SIG-M5 treated with dmso at 0.1 percent for 504 hours (cell line): ENCODE measurements around the gene MYBPC2.
"Not testable (repeated sequence)": the region's sequence is repeated elsewhere in the genome, so short reads cannot be mapped to it uniquely, and the experiment has no call there.

Experiments used
- DNase-seq: peaks from one replicate; lab custom pipeline; 2025; ENCODE audit not compliant: unreplicated experiment; lab: John Stamatoyannopoulos, UW

The MYBPC2 gene

GRCh38 chr19:50427318-50427925 lies 5.3 kb upstream of the MYBPC2 start:
- no peak for DNase-seq

- DNase-seq, result peak; percentile 85
Observed at GRCh38 chr19:50427997-50428425, 4.7 kb upstream of the MYBPC2 start.

GRCh38 chr19:50428772-50429463 lies 3.8 kb upstream of the MYBPC2 start:
- no peak for DNase-seq

GRCh38 chr19:50430888-50431342 lies 1.8 kb upstream of the MYBPC2 start:
- DNase-seq, result no peak

DNA sequence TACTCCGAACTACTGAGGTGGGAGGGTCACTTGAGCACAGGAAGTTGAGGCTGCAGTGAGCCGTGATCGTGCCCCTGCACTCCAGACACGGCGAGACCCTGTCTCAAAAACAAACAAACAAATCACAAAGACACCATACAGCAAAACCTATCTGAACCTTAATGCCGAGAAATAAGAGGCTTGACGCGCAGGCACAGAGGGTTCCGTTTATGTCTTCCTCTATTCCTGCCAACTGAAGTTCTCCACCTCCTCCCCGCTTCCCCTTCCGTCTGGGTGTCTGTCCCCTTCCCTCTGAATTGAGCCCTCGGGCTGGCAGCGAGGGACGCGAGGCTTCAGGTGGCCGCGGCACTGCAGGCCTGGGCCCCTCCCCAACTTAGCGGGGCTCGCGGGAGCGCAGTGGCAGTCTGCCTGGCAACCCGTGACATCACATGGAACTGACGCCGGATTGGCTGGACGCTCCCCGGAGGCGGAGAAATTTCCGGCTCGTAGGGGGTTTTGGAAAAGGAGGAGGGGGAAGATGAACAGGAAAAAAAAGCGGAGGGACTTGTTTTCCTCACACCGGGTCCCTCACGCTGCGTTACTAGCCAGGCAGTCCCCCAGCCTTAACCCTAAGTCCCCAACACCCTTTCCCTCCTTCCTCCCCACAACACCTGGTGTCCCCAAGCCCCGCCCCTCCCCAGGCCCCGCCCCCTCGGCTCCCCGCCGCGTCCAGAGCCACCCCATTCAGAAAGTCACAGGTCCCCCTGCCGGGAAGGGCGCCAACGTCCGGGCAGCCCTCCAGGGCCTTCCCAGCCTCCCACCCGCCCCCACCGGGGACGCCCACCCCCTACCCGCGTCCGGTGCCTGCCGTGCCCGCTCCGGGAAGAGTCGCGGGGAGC lies 1.1 kb upstream of the MYBPC2 start:
- peak; percentile 58 for DNase-seq

DNA sequence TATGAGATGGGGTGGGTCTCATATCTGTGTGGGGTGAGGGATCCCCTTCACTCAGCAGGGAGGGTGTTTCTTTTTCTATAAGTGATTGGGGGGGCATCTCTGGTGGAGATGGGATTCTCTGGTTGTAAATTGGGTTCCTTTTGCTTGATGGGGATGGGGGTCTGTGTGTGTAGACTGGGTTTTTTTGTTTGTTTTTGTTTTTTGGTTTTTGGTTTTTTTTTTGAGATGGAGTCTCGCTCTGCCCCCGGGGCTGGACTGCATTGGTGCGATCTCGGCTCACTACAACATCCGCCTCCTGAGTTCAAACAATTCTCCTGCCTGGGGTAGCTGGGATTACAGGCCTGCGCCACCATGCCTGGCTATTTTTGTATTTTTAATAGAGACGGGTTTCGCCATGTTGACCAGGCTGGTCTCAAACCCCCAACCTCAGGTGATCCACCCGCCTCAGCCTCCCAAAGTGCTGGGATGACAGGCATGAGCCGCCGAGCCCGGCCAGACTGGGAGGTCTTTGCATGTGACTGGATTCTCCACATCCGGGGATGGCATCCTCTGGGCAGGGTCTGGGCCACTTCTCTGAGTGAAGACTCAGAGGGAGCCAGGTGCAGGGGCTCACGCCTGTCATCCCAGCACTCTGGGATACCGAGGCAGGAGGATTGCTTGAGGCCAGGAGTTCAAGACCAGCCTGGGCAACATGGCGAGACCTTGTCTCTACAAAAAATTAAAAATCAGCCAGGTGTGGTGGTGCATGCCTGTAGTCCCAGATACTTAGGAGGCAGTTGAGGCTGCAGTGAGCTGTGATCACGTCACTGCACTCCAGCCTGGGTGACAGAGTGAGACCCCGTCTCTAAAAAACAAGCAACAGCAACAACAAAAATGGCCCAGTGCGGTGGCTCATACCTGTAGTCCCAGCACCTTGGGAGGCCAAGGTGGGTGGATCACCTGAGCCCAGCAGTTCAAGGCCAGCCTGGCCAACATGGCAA lies 799 bp downstream of the MYBPC2 start:
- no peak for DNase-seq

DNA sequence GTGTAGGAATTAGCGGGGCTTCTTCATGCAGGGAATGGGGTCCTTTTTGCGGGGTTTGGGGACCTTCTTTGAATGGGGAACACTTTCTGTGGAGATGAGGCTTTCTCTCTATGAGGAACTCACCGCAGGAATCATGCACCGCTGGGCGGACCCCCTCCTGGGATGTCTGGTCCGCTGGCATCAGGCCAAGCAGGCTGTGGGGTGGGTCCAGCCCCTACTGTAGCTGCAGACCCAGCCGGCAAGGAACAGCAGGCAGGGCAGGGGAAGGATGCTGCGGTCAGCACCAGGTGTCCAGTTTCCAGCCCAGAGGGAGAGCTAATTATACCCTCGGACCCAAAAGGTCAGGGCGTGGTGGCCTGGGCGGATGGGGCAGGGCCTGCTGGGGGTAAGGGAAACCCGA lies 1.8 kb downstream of the MYBPC2 start:
- no peak for DNase-seq

DNA sequence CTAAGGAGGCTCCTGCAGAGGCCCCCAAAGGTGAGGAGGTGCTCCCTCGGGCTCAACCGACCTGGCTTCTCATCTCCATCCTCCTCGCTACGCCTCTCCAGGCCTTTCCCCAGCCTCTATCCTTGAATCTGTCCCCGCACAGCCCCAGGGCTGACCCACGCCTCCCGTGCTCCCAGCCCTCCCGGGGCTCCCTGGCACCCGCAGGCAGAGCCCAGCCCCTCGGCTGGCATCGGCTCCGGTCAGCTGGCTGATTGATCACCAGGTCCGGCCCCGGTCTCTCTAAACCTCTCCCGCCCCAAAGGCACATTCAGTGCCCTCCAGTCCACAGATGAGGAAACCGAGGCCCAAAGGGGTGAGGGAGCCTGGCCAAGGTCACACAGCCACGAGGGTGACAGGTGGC lies 2.5 kb downstream of the MYBPC2 start:
- DNase-seq, result no peak

DNA sequence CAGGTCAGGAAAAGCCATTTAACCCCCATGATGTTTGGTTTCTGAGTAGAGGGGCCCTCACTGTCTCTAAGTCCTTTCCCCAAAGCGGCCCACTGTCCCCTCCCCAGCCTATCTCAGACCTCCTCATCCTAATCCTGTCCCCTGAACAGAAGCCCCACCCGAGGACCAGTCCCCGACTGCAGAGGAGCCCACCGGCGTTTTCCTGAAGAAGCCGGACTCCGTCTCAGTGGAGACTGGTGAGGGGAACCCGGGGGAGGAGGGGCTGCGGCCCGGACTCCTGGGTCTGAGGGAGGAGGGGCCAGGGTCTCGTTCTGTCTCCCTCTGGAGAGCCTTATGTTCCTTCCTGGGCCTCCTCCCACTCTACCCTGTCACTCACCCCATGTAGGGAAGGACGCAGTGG lies 2.9 kb downstream of the MYBPC2 start:
- no peak for DNase-seq

GRCh38 chr19:50437862-50438449 lies 5.3 kb downstream of the MYBPC2 start:
- no peak for DNase-seq

DNA sequence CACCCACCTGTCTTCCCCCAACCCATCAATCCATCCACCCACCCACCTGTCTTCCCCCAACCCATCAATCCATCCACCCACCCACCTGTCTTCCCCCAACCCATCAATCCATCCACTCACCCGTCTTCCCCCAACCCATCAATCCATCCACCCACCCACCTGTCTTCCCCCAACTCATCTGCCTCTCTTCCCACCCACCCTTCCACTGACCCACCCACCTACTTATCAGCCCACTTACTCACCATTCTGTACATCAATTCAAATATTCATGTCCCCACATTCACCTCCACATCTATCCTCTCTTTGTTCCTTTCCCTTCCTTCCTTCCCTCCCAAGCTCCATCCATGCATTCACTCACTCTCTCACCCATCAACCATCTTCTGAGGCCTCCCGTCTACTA lies 6.4 kb downstream of the MYBPC2 start:
- not testable (repeated sequence) for DNase-seq

DNA sequence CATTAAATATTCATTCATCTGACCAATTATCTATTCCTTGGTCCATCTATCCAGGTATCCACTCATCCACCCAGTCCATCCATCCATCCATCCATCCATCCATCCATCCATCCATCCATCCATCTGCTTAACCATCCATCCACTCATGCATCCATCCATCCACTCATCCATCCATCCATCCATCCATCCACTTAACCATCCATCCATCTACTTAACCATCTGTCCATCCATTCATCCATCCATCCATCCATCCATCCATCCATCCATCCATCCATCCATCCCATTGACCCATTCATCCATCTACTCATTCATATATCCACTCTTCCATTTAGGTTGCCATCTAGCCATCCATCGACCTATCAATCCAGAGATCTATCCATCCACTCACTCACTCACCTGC lies 11.4 kb downstream of the MYBPC2 start:
- no peak for DNase-seq

DNA sequence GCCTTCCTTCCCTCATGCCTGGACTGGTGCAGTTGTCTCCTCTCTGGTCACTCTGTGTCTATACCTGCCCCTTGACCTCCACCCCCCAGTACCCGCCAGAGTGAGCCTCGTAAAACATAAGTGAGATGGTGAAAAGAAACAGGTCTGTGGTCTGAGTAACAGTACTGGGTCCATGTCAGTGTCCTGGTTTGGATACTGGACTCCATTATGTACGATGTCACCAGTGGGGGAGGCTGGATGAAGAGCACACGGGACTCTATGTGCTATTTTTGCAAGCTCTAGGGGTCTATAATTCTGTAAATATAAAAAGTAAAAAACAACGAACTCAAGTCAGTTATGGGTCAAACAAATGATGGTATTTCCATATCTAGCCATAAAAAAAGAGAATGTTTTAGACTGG lies 14.4 kb downstream of the MYBPC2 start:
- DNase-seq, result no peak

GRCh38 chr19:50447750-50448149 lies 15.1 kb downstream of the MYBPC2 start:
- DNase-seq, result no peak

GRCh38 chr19:50449236-50449899 lies 16.7 kb downstream of the MYBPC2 start:
- no peak for DNase-seq

DNA sequence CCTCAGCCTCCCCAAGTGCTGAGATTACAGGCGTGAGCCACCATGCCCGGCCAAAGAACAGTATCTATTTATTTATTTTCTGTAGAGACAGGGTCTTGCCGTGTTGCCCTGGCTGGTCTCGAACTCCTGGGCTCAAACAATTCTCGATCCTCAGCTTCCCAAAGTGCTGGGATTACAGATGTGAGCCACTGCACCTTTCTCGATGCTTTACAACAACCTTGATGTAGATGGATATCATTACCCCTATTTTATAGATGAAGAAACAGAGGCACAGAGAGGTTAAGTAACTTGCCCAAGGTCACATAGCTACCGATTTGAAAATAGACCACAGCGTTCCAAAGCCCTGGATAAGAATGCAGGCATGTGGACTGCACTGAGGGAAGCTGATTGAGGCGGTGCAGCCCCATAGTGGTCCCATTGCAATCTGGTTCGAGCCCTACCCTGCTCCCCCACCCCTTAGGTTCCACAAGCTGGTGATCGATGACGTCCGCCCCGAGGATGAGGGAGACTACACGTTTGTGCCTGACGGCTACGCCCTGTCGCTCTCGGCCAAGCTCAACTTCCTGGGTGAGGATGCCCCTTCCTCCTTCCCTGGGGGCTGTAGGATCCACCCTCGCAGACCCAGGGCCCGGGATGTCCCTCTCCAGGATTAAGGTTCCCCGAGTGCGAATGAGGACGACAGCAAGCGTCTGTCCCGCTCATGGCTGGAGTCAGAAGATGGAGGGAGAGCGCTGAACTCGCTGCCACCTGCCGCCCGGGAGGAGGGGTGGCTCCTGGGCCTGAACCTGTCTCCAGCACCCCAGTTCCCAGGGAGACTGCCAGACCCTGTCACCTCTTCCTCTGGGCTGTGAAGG lies 17.9 kb downstream of the MYBPC2 start:
- DNase-seq, result no peak

- no peak for DNase-seq
Observed at GRCh38 chr19:50451223-50451534, 18.5 kb downstream of the MYBPC2 start.

DNA sequence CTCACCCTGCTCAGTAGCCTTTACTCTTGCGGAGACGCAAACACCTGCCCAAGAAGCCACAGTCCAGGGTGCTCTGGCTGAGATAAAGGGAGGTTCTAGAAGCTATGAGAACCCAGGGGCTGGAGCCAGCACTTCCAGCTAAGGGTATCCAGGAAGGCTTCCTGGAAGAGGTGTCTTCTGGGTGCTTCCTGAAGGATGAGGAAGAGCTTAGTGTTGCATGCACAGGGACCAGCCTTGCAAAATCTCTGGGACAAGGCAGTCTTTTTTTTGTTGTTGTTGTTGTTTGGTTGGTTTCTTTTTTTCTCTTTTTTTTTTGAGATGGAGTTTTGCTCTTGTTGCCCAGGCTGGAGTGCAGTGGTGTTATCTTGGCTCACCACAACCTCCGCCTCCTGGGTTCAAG lies 20.6 kb downstream of the MYBPC2 start:
- DNase-seq, result no peak

DNA sequence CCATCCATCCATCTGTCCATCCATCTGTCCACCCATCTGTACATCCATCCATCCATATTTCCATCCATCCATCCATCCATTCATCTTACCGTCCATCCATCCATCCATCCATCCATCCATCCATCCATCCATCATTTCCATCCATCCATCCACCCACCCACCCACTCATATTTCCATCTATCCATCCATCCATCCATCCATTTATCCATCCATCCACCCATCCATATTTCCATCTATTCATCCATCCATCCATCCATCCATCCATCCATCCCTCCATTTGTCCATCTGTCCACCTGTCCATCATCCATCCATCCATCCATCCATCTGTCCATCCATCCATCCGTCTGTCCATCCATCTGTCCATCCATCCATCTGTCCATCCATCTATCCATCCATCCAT lies 23.3 kb downstream of the MYBPC2 start:
- no peak for DNase-seq
